ENCODE results near the gene RFTN1. TPM values are rescaled to one million over a fixed set of nuclear protein-coding genes. Genes with fewer than 3 reads are reported as not detected.

RFTN1 gene
- total RNA-seq, 1 donor from 2014 or later, result 41.8 TPM

- Mint-ChIP-seq H3K4me1 (ENCODE audit: unreplicated experiment) (peaks cover 19% of the 10 kb centered on the region), H3K27me3 (ENCODE audit: unreplicated experiment) (no peaks in the 10 kb centered on the region), H3K36me3 (ENCODE audit: low read depth, unreplicated experiment) (peaks cover 40% of the 10 kb centered on the region), H3K4me3 (ENCODE audit: unreplicated experiment) (no peak overlapping the region), H3K27ac (ENCODE audit: unreplicated experiment) (no peak overlapping the region), H3K9me3 (ENCODE audit: unreplicated experiment) (no peaks in the 10 kb centered on the region)
- TF ChIP-seq, protein P1, sequence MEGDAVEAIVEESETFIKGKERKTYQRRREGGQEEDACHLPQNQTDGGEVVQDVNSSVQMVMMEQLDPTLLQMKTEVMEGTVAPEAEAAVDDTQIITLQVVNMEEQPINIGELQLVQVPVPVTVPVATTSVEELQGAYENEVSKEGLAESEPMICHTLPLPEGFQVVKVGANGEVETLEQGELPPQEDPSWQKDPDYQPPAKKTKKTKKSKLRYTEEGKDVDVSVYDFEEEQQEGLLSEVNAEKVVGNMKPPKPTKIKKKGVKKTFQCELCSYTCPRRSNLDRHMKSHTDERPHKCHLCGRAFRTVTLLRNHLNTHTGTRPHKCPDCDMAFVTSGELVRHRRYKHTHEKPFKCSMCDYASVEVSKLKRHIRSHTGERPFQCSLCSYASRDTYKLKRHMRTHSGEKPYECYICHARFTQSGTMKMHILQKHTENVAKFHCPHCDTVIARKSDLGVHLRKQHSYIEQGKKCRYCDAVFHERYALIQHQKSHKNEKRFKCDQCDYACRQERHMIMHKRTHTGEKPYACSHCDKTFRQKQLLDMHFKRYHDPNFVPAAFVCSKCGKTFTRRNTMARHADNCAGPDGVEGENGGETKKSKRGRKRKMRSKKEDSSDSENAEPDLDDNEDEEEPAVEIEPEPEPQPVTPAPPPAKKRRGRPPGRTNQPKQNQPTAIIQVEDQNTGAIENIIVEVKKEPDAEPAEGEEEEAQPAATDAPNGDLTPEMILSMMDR (IDR thresholded peaks at IDR 0.05; ENCODE audit: unreplicated experiment), result no peak
- DNase-seq (ENCODE audit: low spot score), result no peak
These were observed 212.0 kb downstream of the RFTN1 start for GRCh38 chr3:16301507-16301906.

- Mint-ChIP-seq H3K9me3 (ENCODE audit: unreplicated experiment) (no peaks in the 10 kb centered on the region), H3K27ac (ENCODE audit: unreplicated experiment) (no peak overlapping the region), H3K4me1 (ENCODE audit: unreplicated experiment) (peaks cover 19% of the 10 kb centered on the region), H3K4me3 (ENCODE audit: unreplicated experiment) (no peak overlapping the region), H3K36me3 (ENCODE audit: low read depth, unreplicated experiment) (peaks cover 46% of the 10 kb centered on the region), H3K27me3 (ENCODE audit: unreplicated experiment) (no peaks in the 10 kb centered on the region)
- no peak for DNase-seq (ENCODE audit: low spot score)
- TF ChIP-seq, protein P1 (IDR thresholded peaks at IDR 0.05; ENCODE audit: unreplicated experiment), result no peak
These were observed 212.6 kb downstream of the RFTN1 start for GRCh38 chr3:16300881-16301359.

DNA sequence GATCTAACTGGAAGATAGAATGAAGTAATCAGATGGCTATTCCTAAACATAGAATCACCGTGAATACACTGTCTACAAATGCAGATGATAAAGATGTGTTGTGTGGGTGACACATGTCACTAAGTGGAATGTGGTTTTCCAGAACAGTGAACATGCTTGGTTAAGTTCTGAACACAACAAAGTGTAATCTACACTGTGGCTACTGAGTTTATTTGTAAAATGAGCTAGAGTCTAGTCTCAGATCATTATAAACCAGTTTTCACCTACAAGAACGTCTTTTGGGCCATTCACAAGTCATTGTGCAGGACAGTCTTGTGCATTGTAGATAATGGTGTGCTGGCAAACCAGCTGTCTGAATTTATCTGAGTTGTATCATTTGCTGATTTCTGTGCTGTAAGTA lies 213.2 kb downstream of the RFTN1 start:
- TF ChIP-seq, protein P1 (IDR thresholded peaks at IDR 0.05; ENCODE audit: unreplicated experiment), result no peak
- DNase-seq (ENCODE audit: low spot score), result no peak
- H3K27me3 Mint-ChIP-seq (ENCODE audit: unreplicated experiment), result no peaks in the 10 kb centered on the region
- no peak overlapping the region for H3K27ac Mint-ChIP-seq (ENCODE audit: unreplicated experiment)
- peaks cover 52% of the 10 kb centered on the region for H3K36me3 Mint-ChIP-seq (ENCODE audit: low read depth, unreplicated experiment)
- H3K4me1 Mint-ChIP-seq (ENCODE audit: unreplicated experiment), result peaks cover 22% of the 10 kb centered on the region
- no peak overlapping the region for H3K4me3 Mint-ChIP-seq (ENCODE audit: unreplicated experiment)
- no peaks in the 10 kb centered on the region for H3K9me3 Mint-ChIP-seq (ENCODE audit: unreplicated experiment)

DNA sequence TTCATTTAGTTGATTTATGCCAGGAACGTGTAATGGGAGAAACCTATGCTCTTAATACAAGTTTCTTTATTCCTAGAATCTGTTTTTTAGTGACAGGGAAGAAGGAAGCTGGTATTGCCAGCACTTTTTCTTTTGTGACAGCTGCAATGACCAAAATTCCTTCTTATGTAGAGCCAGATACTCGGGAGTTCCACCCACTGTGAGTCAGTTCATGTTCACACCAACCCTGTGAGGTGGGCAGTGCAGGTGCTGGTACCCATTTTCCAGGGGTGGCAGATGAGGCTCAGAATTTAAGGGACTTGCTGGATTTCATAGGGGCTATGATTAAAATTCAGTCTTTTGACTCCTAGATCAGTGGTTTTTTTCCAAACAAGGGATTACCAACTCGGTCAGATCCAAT lies 213.8 kb downstream of the RFTN1 start:
- Mint-ChIP-seq H3K9me3 (ENCODE audit: unreplicated experiment) (no peaks in the 10 kb centered on the region), H3K27me3 (ENCODE audit: unreplicated experiment) (no peaks in the 10 kb centered on the region), H3K27ac (ENCODE audit: unreplicated experiment) (no peak overlapping the region), H3K4me1 (ENCODE audit: unreplicated experiment) (peaks cover 19% of the 10 kb centered on the region), H3K4me3 (ENCODE audit: unreplicated experiment) (no peak overlapping the region), H3K36me3 (ENCODE audit: low read depth, unreplicated experiment) (peaks cover 50% of the 10 kb centered on the region)
- no peak for DNase-seq (ENCODE audit: low spot score)
- TF ChIP-seq, protein P1 (IDR thresholded peaks at IDR 0.05; ENCODE audit: unreplicated experiment), result no peak

DNA sequence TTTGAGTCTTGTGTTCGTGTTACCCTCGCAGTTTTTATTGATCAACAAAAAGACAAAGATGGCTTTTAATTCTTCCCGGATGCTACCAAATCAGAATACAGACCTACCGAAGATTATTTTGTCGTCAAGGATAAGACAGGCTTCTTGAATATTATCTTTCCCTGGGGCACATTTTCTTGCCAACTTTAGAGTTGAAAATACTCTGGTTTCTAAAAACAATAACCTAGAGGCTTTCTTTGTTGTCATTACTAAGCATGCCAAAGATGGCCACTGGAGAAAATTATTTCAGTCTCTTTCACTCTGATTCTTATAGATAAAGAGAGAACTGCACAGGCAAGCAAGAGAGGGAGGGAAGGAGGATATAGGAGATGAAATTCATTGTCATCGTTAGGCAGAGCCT lies 214.6 kb downstream of the RFTN1 start:
- H3K9me3 Mint-ChIP-seq (ENCODE audit: unreplicated experiment), result no peaks in the 10 kb centered on the region
- peaks cover 47% of the 10 kb centered on the region for H3K36me3 Mint-ChIP-seq (ENCODE audit: low read depth, unreplicated experiment)
- TF ChIP-seq, protein P1 (IDR thresholded peaks at IDR 0.05; ENCODE audit: unreplicated experiment), result no peak
- no peak overlapping the region for H3K27ac Mint-ChIP-seq (ENCODE audit: unreplicated experiment)
- H3K4me3 Mint-ChIP-seq (ENCODE audit: unreplicated experiment), result no peak overlapping the region
- no peaks in the 10 kb centered on the region for H3K27me3 Mint-ChIP-seq (ENCODE audit: unreplicated experiment)
- no peak for DNase-seq (ENCODE audit: low spot score)
- H3K4me1 Mint-ChIP-seq (ENCODE audit: unreplicated experiment), result peaks cover 13% of the 10 kb centered on the region
